ENCODE results near the gene ICA1.

ICA1 gene

GRCh38 chr7:8134089-8134733 lies 127.8 kb downstream of the ICA1 start:
- H3K4me3 ChIP-seq (ENCODE audit: low read depth, low read length), result no peak overlapping the region
- no peak for TF ChIP-seq CTCF (IDR thresholded peaks at IDR 0.05; ENCODE audit: borderline replicate concordance, insufficient read depth, low read depth, low read length)

- H3K4me3 ChIP-seq (ENCODE audit: low read depth, low read length), result no peak overlapping the region
- no peak for TF ChIP-seq CTCF (IDR thresholded peaks at IDR 0.05; ENCODE audit: borderline replicate concordance, insufficient read depth, low read depth, low read length)
Measured at GRCh38 chr7:8133188-8133848, 128.6 kb downstream of the ICA1 start.

GRCh38 chr7:8131694-8132605 lies 130.0 kb downstream of the ICA1 start:
- peak overlapping the region; percentile 29 for H3K4me3 ChIP-seq (ENCODE audit: low read depth, low read length)
- no peak for TF ChIP-seq CTCF (IDR thresholded peaks at IDR 0.05; ENCODE audit: borderline replicate concordance, insufficient read depth, low read depth, low read length)

GRCh38 chr7:8130663-8131062 lies 131.3 kb downstream of the ICA1 start:
- H3K4me3 ChIP-seq (ENCODE audit: low read depth, low read length), result no peak overlapping the region
- no peak for TF ChIP-seq CTCF (IDR thresholded peaks at IDR 0.05; ENCODE audit: borderline replicate concordance, insufficient read depth, low read depth, low read length)

- TF ChIP-seq CTCF (IDR thresholded peaks at IDR 0.05; ENCODE audit: borderline replicate concordance, insufficient read depth, low read depth, low read length), result no peak
- no peak overlapping the region for H3K4me3 ChIP-seq (ENCODE audit: low read depth, low read length)
Measured at GRCh38 chr7:8129318-8129659, 132.7 kb downstream of the ICA1 start.

GRCh38 chr7:8128449-8129317 lies 133.3 kb downstream of the ICA1 start:
- no peak for TF ChIP-seq CTCF (IDR thresholded peaks at IDR 0.05; ENCODE audit: borderline replicate concordance, insufficient read depth, low read depth, low read length)
- H3K4me3 ChIP-seq (ENCODE audit: low read depth, low read length), result peak overlapping the region; percentile 24

All from GM12875 (cell line).